Stomach smooth muscle (tissue), 2 donors: ENCODE measurements around the gene SRSF10.
A peak's percentile ranks its signal among the peaks of the same experiment; 100 is the strongest.

Source experiments
- H3K27ac ChIP-seq: one replicate; pipeline ENCODE4 v1.7.0; 2013; ENCODE audit warnings: mild to moderate bottlenecking, low read length, inconsistent platforms
- H3K27me3 ChIP-seq, 2 donors: one replicate each; pipeline ENCODE4 v1.7.0; 2013; ENCODE audit warnings: low read length in 2 of 2; ENCODE audit not compliant: insufficient read depth in 2 of 2, control insufficient read depth in 1 of 2
- H3K36me3 ChIP-seq, 2 donors: one replicate each; pipeline ENCODE4 v1.7.0; 2013; ENCODE audit warnings: low read length in 2 of 2; ENCODE audit not compliant: control insufficient read depth in 2 of 2, insufficient read depth in 2 of 2
- H3K4me1 ChIP-seq: one replicate; pipeline ENCODE4 v1.7.0; 2013; ENCODE audit warnings: low read length; ENCODE audit not compliant: control insufficient read depth, insufficient read depth
- H3K4me3 ChIP-seq, 2 donors: one replicate each; pipeline ENCODE4 v1.7.0; 2013; ENCODE audit warnings: low read length in 2 of 2
- H3K9ac ChIP-seq, 2 donors: one replicate each; pipeline ENCODE4 v1.7.0; 2013; ENCODE audit warnings: low read length in 2 of 2, mild to moderate bottlenecking in 1 of 2
- H3K9me3 ChIP-seq, 2 donors: one replicate each; pipeline ENCODE4 v1.7.0; 2013; ENCODE audit warnings: low read length in 2 of 2; ENCODE audit not compliant: control insufficient read depth in 2 of 2
- donor health status: healthy.
- donor health status: Pancreatic carcinoma.

SRSF10 gene

GRCh38 chr1:23979881-23980727, at the start of gene SRSF10:
Gene SRSF10, minus strand, starts transcription at chr1:23980327. Its CDS starts 72 bp downstream, at chr1:23980255.
- Histone ChIP-seq H3K4me1 (peaks cover 29% of the 10 kb centered on the region), H3K9me3 (no peaks in the 10 kb centered on the region), H3K4me3 (peak within 1 kb of the TSS; percentile 92 to 97)

GRCh38 chr1:24027838-24028468, 47.8 kb upstream of the SRSF10 start:
- H3K9me3 ChIP-seq = no peaks in the 10 kb centered on the region
- H3K27ac ChIP-seq = no peak overlapping the region
- H3K27me3 ChIP-seq = no peaks in the 10 kb centered on the region
- no peak overlapping the region for H3K9ac ChIP-seq
- no peaks in the 10 kb centered on the region for H3K36me3 ChIP-seq
- no peak overlapping the region for H3K4me3 ChIP-seq
- H3K4me1 ChIP-seq = peaks cover 7% of the 10 kb centered on the region

More at GRCh38 chr1:23979881-23980727, at the start of gene SRSF10:
- H3K9ac ChIP-seq = peak within 1 kb of the TSS; percentile 91 to 98
- no peaks in the 10 kb centered on the region for H3K27me3 ChIP-seq
- H3K27ac ChIP-seq = peak within 1 kb of the TSS; percentile 91
- H3K36me3 ChIP-seq = no peaks in the 10 kb centered on the region

- H3K36me3 ChIP-seq = no peaks in the 10 kb centered on the region
- peak overlapping the region in 1 of 2 donors; percentile 28 for H3K4me3 ChIP-seq
- H3K27ac ChIP-seq = peak overlapping the region; percentile 76
- no peaks in the 10 kb centered on the region for H3K9me3 ChIP-seq
- no peaks in the 10 kb centered on the region for H3K27me3 ChIP-seq
- H3K9ac ChIP-seq = peak overlapping the region in 1 of 2 donors; percentile 2
- H3K4me1 ChIP-seq = peaks cover 43% of the 10 kb centered on the region
Observed at GRCh38 chr1:24022581-24023361, 42.6 kb upstream of the SRSF10 start.

- Histone ChIP-seq H3K4me1 (peaks cover 45% of the 10 kb centered on the region), H3K27ac (peak overlapping the region; percentile 76), H3K27me3 (no peaks in the 10 kb centered on the region), H3K9me3 (no peaks in the 10 kb centered on the region), H3K36me3 (no peaks in the 10 kb centered on the region), H3K9ac (no peak overlapping the region), H3K4me3 (peak overlapping the region; percentile 28 to 40)
Observed at GRCh38 chr1:24021403-24022266, 41.5 kb upstream of the SRSF10 start.

- Histone ChIP-seq H3K36me3 (no peaks in the 10 kb centered on the region), H3K27ac (peak overlapping the region; percentile 86), H3K27me3 (no peaks in the 10 kb centered on the region), H3K9ac (no peak overlapping the region), H3K4me3 (peak overlapping the region in 1 of 2 donors; percentile 40), H3K9me3 (no peaks in the 10 kb centered on the region), H3K4me1 (peaks cover 52% of the 10 kb centered on the region)
Observed at GRCh38 chr1:24020470-24020869, 40.3 kb upstream of the SRSF10 start.

GRCh38 chr1:24020025-24020424, 39.9 kb upstream of the SRSF10 start:
- Histone ChIP-seq H3K4me1 (peaks cover 52% of the 10 kb centered on the region), H3K9me3 (no peaks in the 10 kb centered on the region), H3K27ac (peak overlapping the region; percentile 86), H3K4me3 (peak overlapping the region in 1 of 2 donors; percentile 40), H3K9ac (no peak overlapping the region), H3K27me3 (no peaks in the 10 kb centered on the region), H3K36me3 (no peaks in the 10 kb centered on the region)

- peak overlapping the region; percentile 86 for H3K27ac ChIP-seq
- H3K4me1 ChIP-seq = peaks cover 52% of the 10 kb centered on the region
- no peaks in the 10 kb centered on the region for H3K9me3 ChIP-seq
- no peaks in the 10 kb centered on the region for H3K27me3 ChIP-seq
- peak overlapping the region in 1 of 2 donors; percentile 69 for H3K9ac ChIP-seq
- peak overlapping the region in 1 of 2 donors; percentile 57 for H3K4me3 ChIP-seq
- no peaks in the 10 kb centered on the region for H3K36me3 ChIP-seq
Observed at GRCh38 chr1:24018611-24019580, 38.8 kb upstream of the SRSF10 start.

- H3K36me3 ChIP-seq = no peaks in the 10 kb centered on the region
- no peaks in the 10 kb centered on the region for H3K27me3 ChIP-seq
- H3K4me3 ChIP-seq = peak overlapping the region in 1 of 2 donors; percentile 29
- peak overlapping the region; percentile 67 for H3K27ac ChIP-seq
- peak overlapping the region in 1 of 2 donors; percentile 6 for H3K9ac ChIP-seq
- peaks cover 32% of the 10 kb centered on the region for H3K4me1 ChIP-seq
- no peaks in the 10 kb centered on the region for H3K9me3 ChIP-seq
Observed at GRCh38 chr1:24015221-24016210, 35.4 kb upstream of the SRSF10 start.
